Type B pancreatic cell (in vitro differentiated cells): ENCODE data around the gene CCDC126. TPM values are rescaled to one million over a fixed set of nuclear protein-coding genes. Genes with fewer than 3 reads are reported as not detected.

Experiments
- DNase-seq: peaks from one replicate; pipeline ENCODE4 v3.0.0; 2021; ENCODE audit warnings: mixed read lengths; ENCODE audit not compliant: unreplicated experiment; ENCODE audit errors: extremely low spot score
- H3K27ac Mint-ChIP-seq: 2 replicates; pipeline ENCODE4 v1.8.0; 2021; ENCODE audit warnings: mild to moderate bottlenecking, mixed read lengths
- H3K27me3 Mint-ChIP-seq: 2 replicates; pipeline ENCODE4 v1.8.0; 2021; ENCODE audit warnings: mixed read lengths
- H3K36me3 Mint-ChIP-seq: 2 replicates; pipeline ENCODE4 v1.8.0; 2021; ENCODE audit warnings: mixed read lengths
- H3K4me1 Mint-ChIP-seq: one replicate; pipeline ENCODE4 v1.8.0; 2021; ENCODE audit warnings: mixed read lengths; ENCODE audit not compliant: unreplicated experiment
- H3K4me3 Mint-ChIP-seq: 2 replicates; pipeline ENCODE4 v1.8.0; 2021; ENCODE audit warnings: mild to moderate bottlenecking, mixed read lengths
- H3K9me3 Mint-ChIP-seq: 2 replicates; pipeline ENCODE4 v1.8.0; 2021; ENCODE audit warnings: mixed read lengths
- total RNA-seq: library from RNA; stranded (reverse); gene quantifications from 2 replicates; pipeline ENCODE4 v1.2.1, GENCODE V29; 2021; ENCODE audit warnings: low replicate concordance
- TF ChIP-seq, protein P1 (sequence below): fragments of 200-600 bp; sonication (generic); conservative IDR thresholded peaks from 2 replicates; pipeline ENCODE4 v1.5.0; 2021; ENCODE audit warnings: antibody characterized with exemption, mild to moderate bottlenecking

Gene CCDC126
- total RNA-seq, 1 donor from 2014 or later, result 11.1 TPM

DNA sequence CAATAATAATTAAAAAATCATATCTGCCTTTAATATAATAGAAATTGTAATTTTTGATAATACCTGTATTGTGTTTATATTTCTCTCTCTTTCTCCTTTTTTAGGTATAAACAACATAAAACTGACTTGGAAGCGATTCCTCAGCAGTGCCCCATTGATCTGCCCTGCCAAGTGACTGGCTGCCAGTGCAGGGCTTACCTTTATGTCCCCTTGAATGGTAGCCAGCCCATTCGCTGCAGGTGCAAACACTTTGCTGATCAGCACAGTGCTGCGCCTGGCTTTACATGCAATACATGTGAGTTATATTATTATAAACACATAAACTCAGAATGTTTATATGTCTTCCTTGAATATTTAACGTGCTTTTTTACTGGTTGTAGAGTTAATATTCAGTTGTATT is 92.0 kb downstream of the CCDC126 start:
- H3K9me3 Mint-ChIP-seq, result no peaks in the 10 kb centered on the region
- DNase-seq, result no peak
- H3K27me3 Mint-ChIP-seq, result no peaks in the 10 kb centered on the region
- peaks cover 20% of the 10 kb centered on the region for H3K36me3 Mint-ChIP-seq
- no peak overlapping the region for H3K4me3 Mint-ChIP-seq
- TF ChIP-seq, protein P1, sequence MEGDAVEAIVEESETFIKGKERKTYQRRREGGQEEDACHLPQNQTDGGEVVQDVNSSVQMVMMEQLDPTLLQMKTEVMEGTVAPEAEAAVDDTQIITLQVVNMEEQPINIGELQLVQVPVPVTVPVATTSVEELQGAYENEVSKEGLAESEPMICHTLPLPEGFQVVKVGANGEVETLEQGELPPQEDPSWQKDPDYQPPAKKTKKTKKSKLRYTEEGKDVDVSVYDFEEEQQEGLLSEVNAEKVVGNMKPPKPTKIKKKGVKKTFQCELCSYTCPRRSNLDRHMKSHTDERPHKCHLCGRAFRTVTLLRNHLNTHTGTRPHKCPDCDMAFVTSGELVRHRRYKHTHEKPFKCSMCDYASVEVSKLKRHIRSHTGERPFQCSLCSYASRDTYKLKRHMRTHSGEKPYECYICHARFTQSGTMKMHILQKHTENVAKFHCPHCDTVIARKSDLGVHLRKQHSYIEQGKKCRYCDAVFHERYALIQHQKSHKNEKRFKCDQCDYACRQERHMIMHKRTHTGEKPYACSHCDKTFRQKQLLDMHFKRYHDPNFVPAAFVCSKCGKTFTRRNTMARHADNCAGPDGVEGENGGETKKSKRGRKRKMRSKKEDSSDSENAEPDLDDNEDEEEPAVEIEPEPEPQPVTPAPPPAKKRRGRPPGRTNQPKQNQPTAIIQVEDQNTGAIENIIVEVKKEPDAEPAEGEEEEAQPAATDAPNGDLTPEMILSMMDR, result no peak
- no peak overlapping the region for H3K27ac Mint-ChIP-seq
- H3K4me1 Mint-ChIP-seq, result peaks cover 9% of the 10 kb centered on the region

DNA sequence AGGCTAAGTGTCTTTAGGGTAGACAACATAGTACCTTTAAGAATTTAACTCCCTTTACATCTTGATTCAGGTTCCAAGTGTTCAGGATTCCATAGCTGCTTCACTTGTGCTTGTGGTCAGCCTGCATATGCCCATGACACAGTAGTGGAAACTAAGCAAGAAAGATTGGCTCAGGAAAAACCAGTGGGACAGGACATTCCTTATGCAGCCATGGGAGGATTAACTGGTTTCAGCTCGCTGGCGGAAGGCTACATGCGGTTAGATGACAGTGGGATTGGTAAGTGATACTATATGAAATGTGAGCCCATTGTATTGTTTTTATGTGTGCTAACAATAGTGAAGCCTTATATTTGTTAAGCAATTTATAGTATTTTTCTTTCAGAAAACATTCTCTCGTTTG is 94.1 kb downstream of the CCDC126 start:
- no peaks in the 10 kb centered on the region for H3K27me3 Mint-ChIP-seq
- TF ChIP-seq, protein P1, result no peak
- no peaks in the 10 kb centered on the region for H3K9me3 Mint-ChIP-seq
- H3K4me1 Mint-ChIP-seq, result peaks cover 6% of the 10 kb centered on the region
- DNase-seq, result no peak
- H3K36me3 Mint-ChIP-seq, result peaks cover 26% of the 10 kb centered on the region
- H3K27ac Mint-ChIP-seq, result peak overlapping the region; percentile 79
- no peak overlapping the region for H3K4me3 Mint-ChIP-seq

DNA sequence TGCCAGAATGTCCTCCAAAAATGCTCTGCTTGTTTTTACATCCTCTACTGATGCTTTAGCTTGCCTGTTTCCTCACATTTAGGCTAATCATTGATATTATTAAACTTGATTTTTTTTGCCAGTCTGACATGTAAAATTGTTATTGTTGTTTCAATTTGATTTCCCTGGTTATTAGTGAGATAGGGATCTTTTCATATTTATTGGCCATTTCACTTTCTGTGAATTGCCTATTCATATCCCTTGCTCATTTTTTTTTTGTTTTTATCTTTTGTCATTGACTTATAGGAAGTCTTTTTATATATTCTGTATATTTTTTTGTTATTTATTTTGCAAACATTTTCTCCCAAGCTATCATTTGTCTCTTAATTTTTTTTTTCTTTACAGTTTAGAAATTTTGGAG is 96.0 kb downstream of the CCDC126 start:
- no peak overlapping the region for H3K4me3 Mint-ChIP-seq
- H3K36me3 Mint-ChIP-seq, result peaks cover 26% of the 10 kb centered on the region
- no peaks in the 10 kb centered on the region for H3K27me3 Mint-ChIP-seq
- no peaks in the 10 kb centered on the region for H3K9me3 Mint-ChIP-seq
- peaks cover 6% of the 10 kb centered on the region for H3K4me1 Mint-ChIP-seq
- H3K27ac Mint-ChIP-seq, result no peak overlapping the region
- DNase-seq, result no peak
- TF ChIP-seq, protein P1, result no peak

Other genes with a start within 250 kb of the CCDC126 start
- gene IGF2BP3, start 126.9 kb upstream of the CCDC126 start, total RNA-seq, result 99.3 and 107 TPM in 2 replicates
- 97.9 and 116 TPM in 2 replicates for gene TRA2A, start 65.4 kb upstream of the CCDC126 start, total RNA-seq
- gene FAM221A, start 82.8 kb downstream of the CCDC126 start, total RNA-seq, result 8.2 and 11.7 TPM in 2 replicates
- 0.43 and 0.74 TPM in 2 replicates for gene STK31, start 112.8 kb downstream of the CCDC126 start, total RNA-seq